Calu3 (cell line): ENCODE data around the gene WSCD2. TPM values are rescaled to one million over a fixed set of nuclear protein-coding genes. Genes with fewer than 3 reads are reported as not detected.

Source experiments
- BruUV-seq: library from RNA; stranded (reverse); fragments of 400-500 nt; replicated peaks from 2 replicates; lab custom pipeline; 2021; lab: Mats Ljungman, UMichigan
- CTCF ChIA-PET: fragments of 300-600 bp; sonication (Branson Sonifier 250); formaldehyde crosslinking; loops from one replicate; lab custom pipeline; 2022; ENCODE audit warnings: antibody characterized with exemption; lab: Charles Lee
- DNase-seq: peaks from one replicate; pipeline ENCODE4 v3.0.0; 2022
- H3K27ac Mint-ChIP-seq: one replicate; pipeline ENCODE4 v1.8.0; 2022; ENCODE audit warnings: mixed read lengths; ENCODE audit not compliant: unreplicated experiment
- H3K27me3 Mint-ChIP-seq: one replicate; pipeline ENCODE4 v1.8.0; 2022; ENCODE audit warnings: mixed read lengths; ENCODE audit not compliant: unreplicated experiment
- H3K36me3 Mint-ChIP-seq: one replicate; pipeline ENCODE4 v1.8.0; 2022; ENCODE audit warnings: mild to moderate bottlenecking, moderate library complexity, mixed read lengths; ENCODE audit not compliant: insufficient read depth, unreplicated experiment
- H3K4me1 Mint-ChIP-seq: one replicate; pipeline ENCODE4 v1.8.0; 2022; ENCODE audit warnings: mild to moderate bottlenecking, low read depth, mixed read lengths; ENCODE audit not compliant: unreplicated experiment
- H3K4me3 Mint-ChIP-seq: one replicate; pipeline ENCODE4 v1.8.0; 2022; ENCODE audit warnings: mild to moderate bottlenecking, low read depth, moderate library complexity, mixed read lengths; ENCODE audit not compliant: unreplicated experiment
- H3K9me3 Mint-ChIP-seq: one replicate; pipeline ENCODE4 v1.8.0; 2022; ENCODE audit warnings: low read depth, mixed read lengths; ENCODE audit not compliant: unreplicated experiment
- CTCF ChIP-seq: fragments of 200-600 bp; IDR thresholded peaks from one replicate; pipeline ENCODE4 v1.8.0; 2022; ENCODE audit warnings: antibody characterized with exemption; ENCODE audit not compliant: unreplicated experiment
- intact Hi-C: fragments of 100-400 bp; cut with micrococcal nuclease; formaldehyde crosslinking; loops from one replicate; pipeline ENCODE4 v1.10.0; 2022; ENCODE audit not compliant: unreplicated experiment
- total RNA-seq: library from RNA; stranded (reverse); gene quantifications from 2 replicates; pipeline ENCODE4 v1.2.3, GENCODE V29; 2022

The WSCD2 gene
- total RNA-seq, 1 experiment from 2014 or later: not detected

GRCh38 chr12:108112832-108113556 lies 16.1 kb upstream of the WSCD2 start:
- Mint-ChIP-seq H3K36me3 (no peaks in the 10 kb centered on the region), H3K9me3 (no peaks in the 10 kb centered on the region), H3K4me3 (no peak overlapping the region), H3K27ac (no peak overlapping the region), H3K27me3 (peaks cover 46% of the 10 kb centered on the region), H3K4me1 (no peaks in the 10 kb centered on the region)
- no peak for DNase-seq
- no TSS peak for BruUV-seq
- intact Hi-C loops: no loop called here
- CTCF ChIA-PET: interaction anchor here (0.6 kb wide), 1 partner anchor 261 kb away, joined by 3 read pairs; no protein-coding TSS in a partner anchor
- no peak for TF ChIP-seq CTCF

- H3K27me3 Mint-ChIP-seq: peaks cover 63% of the 10 kb centered on the region
- no peaks in the 10 kb centered on the region for H3K4me1 Mint-ChIP-seq
- no peak overlapping the region for H3K4me3 Mint-ChIP-seq
- DNase-seq: no peak
- CTCF ChIA-PET: no interaction called here
- TF ChIP-seq CTCF: no peak
- BruUV-seq: no TSS peak
- no peak overlapping the region for H3K27ac Mint-ChIP-seq
- peaks cover 2% of the 10 kb centered on the region for H3K9me3 Mint-ChIP-seq
- intact Hi-C loops: no loop called here
- H3K36me3 Mint-ChIP-seq: no peaks in the 10 kb centered on the region
Measured at GRCh38 chr12:108115123-108116121, 13.7 kb upstream of the WSCD2 start.

- no peaks in the 10 kb centered on the region for H3K4me1 Mint-ChIP-seq
- no peak overlapping the region for H3K4me3 Mint-ChIP-seq
- no peaks in the 10 kb centered on the region for H3K36me3 Mint-ChIP-seq
- CTCF ChIA-PET: no interaction called here
- H3K27me3 Mint-ChIP-seq: peaks cover 67% of the 10 kb centered on the region
- intact Hi-C loops: no loop called here
- H3K9me3 Mint-ChIP-seq: peaks cover 3% of the 10 kb centered on the region
- no peak overlapping the region for H3K27ac Mint-ChIP-seq
- no TSS peak for BruUV-seq
- TF ChIP-seq CTCF: no peak
- DNase-seq: no peak
Measured at GRCh38 chr12:108116254-108116653, 12.8 kb upstream of the WSCD2 start.

- DNase-seq: no peak
- Mint-ChIP-seq H3K4me1 (no peaks in the 10 kb centered on the region), H3K4me3 (no peak overlapping the region), H3K27ac (no peak overlapping the region), H3K9me3 (peaks cover 3% of the 10 kb centered on the region), H3K36me3 (no peaks in the 10 kb centered on the region), H3K27me3 (peaks cover 64% of the 10 kb centered on the region)
- TF ChIP-seq CTCF: no peak
- CTCF ChIA-PET: no interaction called here
- no TSS peak for BruUV-seq
- intact Hi-C loops: no loop called here
Measured at GRCh38 chr12:108116699-108117098, 12.4 kb upstream of the WSCD2 start.
